GM19238 (cell line): ENCODE data around the gene KRT3.

Experiments used
- DNase-seq: peaks from one replicate; pipeline ENCODE4 v3.0.0; 2011; ENCODE audit warnings: low spot score; ENCODE audit not compliant: insufficient read length

Gene KRT3

DNA sequence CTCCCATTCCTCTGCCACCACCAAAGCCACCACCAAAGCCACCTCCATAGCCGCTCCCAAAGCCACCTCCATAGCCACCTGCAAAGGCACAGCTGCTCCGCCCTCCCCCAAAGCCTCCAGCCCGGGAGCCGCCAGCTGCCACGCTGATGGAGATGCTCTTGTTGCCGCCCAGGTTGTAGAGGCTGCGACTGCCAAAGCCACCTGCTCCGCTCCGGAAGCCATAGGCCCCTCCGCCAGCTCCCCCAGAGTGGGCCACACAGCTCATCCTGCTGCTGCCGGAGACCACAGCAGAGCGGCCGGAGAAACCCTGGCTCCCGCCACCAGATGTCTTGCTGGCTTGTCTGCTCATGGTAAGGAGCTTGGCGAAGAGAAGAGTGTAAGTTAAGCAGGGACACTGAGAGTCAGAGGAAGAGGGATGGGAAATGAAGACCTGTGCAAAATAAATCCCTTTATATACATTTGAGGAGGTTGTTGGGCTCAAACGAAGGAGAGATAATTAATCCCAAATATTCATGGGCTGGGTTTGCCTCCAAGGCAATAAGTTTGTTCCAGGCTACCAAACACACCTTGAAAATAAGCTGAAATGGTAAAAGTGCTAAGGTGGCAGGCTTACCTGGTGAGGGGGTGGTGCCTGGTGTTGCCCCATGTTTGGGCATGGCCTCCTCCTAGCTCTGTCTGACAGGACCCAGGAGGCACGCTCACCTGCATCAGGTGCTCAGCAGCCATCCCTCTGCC, at the start of gene KRT3:
KRT3 (minus strand) TSS at position 424 of the 735 bp plus-strand sequence; CDS start at position 349, 75 bp downstream.
- no peak for DNase-seq

DNA sequence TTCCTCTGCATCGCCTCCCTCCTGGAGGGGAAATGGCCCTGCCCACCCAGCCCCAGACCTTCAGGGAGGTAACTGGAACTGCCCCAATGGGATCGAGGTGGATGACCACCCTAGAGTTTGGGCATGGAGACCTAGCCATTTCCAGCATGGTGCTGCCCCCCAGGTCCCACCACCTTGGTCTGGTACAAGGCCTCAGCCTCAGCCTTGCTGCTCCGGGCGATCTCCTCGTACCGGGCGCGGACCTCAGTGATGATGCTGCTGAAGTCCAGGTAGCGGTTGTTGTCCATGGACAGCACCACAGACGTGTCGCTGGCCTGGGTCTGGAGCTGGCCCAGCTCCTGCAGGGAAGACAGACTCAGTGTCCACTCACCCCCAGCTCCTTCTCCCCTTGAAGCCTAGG, 48.5 kb upstream of the KRT3 start:
- no peak for DNase-seq

DNA sequence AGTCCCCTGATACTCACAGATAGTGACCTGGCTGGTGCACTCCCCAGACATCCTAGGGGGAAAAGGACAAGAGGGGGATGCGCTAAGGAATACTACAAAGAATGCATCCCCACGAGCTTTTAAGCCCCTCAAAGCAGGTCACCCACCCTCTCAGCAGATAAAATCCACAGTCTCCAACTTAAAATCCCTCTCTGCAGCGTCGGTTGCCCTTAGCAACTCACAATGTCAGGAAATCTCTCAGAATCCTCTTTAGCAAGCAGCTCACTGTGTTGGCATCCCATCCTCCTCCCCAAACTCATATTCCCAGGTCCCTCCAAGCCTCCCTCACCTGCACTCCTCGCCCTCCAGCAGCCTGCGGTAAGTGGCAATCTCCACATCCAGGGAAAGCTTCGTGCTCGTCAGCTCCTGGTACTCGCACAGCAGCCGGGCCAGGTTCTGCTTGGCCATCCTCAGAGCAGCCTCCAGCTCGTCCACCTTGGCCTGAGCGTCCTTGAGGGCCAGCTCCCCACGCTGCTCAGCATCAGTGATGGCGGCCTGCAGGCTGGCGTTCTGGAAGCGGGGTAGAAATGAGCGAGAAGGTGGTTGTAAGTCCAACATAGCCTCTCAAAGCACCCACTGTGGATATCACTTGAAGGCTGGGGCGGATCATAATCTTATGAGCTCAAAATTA, 43.7 kb upstream of the KRT3 start:
- DNase-seq: no peak

DNA sequence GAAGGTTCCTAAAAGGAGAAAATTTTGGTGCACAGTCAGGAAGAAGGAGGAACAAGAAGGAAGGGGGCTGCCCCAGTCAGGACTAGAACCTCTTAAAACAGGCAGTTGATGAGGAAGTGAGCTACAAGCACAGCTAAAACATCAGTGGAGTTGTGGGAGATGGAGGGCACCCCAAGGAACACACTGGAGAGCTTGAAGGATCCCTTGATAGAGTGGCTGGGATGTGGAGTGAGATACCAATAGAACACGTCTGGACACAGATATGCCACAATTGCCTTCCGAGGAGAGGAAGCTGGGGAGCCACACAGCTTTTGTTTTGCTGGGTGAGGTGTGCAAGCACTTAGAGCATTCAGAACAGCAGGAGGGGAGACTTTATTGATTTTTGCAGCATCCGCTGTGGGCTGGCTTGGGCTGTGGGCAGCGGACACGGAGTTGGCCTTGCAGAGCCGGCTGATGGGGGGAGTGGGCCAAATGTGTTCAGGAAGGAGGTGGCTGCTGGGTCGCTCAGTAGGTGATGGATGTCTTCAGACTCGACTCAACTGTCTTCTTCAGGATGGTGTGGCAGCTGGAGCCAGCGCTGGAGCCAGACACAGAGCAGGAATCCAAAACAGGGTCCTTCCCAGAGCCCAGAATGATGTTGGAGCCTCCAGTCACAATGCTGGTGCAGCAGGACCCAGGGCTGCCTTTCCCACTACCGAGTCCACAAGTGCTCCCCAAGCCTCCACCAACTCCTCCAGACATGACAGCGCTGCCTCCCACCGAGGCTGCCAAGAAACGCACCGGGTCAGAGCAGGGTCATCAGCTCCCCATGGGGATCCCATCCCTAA, 42.9 kb upstream of the KRT3 start:
- no peak for DNase-seq

DNA sequence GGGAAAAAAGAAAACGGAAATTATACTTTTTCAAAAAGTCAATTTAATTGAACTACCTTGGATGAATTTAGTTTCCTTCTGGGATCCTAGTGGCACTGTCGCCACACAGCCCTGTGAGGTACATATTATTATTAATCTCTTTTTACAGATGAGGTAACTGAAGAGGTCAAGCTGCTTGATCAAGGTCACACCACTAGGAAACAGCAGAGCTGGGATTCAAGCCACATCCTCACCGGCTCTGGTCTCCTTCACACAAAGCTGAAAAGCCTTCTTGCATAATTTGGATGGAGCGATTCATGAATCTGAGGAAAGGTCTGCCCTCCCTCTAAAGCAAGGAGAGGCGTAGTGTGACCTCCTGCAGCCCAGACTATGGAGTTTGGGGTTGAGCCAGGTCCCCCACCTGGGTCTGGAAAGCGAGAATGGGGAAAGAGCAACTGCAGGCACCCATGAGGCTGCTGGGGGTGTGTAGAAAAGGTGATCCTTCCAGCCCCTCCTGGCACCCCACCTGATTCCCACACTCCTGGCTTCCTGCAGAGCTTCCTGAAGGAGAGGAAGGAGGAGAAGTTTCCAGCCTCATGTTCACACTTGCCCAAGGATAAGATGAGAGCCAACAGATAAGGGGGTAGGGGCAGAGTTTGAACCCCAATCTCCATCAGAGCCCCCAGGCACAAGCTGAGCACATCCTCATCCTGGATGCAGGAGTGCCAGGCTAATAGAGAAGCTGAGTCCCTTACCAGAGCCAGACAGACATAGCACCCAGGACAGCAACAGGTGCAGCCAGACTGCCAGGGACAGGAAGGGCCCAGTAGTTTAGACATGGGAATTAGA, 42.1 kb upstream of the KRT3 start:
- DNase-seq: no peak

DNA sequence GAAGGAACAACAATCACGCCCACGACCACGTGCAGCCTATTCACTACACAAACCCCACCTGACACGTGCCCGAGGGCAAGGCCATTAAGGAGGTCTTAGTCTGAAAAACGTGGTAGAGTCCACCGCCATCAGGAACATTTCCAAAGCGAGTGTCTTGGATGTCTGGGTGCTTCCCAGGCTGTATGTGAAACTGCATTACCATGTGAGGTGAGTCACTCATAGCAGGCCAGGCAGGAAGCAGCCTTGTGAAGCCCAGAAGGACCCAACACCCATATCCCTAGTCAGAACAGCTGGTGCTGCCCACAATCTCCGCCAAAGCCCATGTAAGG, 41.5 kb upstream of the KRT3 start:
- DNase-seq: no peak

DNA sequence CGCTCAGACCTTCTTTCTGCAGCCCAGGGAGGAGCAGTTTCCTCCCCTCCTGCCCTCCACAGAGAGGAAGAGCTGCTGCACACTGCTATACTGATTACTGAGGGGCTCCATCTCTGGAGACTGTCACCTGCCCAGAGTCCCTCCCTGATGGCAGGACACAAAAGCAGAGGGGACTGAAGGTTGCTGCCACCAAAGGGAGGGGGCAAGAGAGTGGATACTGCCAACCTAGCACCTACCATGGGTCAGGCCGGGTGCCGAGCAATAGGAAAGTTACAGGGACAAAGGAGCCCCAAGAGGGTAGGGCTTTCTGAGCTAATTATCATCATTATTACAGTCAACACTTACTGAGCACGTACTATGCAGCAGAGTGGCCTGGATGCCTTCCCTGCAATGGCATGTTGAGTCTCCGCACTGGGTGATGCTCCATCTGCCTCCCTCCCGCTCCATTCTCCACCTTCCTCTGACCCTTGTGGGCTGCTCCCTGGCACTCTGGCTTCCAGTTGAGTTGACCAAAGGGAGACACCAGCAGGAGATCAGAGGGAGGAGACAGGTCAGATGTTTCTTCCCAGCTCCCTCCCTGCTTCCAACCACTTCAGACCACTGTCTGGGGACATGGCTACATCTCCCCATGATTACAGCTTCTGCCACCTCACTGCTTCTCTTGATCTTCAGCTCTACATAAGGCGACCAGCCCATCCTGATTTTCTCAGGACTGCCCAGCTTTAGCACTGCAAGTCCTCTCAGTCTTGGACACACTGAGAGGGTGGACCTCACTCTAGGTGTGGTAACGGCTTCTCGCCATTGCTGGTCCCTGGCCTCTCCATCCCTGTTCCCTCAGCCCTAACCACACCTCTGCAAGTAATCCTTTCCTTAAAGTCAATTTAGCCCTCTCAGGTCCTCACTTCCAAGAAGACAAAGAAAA, 40.8 kb upstream of the KRT3 start:
- DNase-seq: no peak

DNA sequence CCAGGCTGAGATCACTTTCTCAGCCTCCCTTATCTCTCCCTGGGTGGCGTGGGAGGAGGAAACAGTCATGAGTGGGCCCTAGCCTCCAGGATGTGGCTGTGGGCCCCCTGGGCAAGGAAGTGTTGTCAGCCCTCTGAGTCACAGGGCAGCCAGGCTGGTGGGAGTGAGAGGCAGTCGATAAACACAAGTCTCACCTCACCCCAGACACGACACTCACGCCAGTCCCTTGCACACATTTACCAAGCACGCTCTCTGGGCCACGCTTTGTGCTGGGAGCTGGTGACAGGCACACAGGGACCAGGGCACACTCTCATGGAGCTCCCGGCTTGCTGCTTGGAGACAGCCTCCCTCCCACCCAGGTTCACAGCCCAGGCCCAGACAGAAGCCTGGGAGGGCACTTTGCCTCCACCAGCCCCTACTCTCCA, 40.1 kb upstream of the KRT3 start:
- DNase-seq: no peak

DNA sequence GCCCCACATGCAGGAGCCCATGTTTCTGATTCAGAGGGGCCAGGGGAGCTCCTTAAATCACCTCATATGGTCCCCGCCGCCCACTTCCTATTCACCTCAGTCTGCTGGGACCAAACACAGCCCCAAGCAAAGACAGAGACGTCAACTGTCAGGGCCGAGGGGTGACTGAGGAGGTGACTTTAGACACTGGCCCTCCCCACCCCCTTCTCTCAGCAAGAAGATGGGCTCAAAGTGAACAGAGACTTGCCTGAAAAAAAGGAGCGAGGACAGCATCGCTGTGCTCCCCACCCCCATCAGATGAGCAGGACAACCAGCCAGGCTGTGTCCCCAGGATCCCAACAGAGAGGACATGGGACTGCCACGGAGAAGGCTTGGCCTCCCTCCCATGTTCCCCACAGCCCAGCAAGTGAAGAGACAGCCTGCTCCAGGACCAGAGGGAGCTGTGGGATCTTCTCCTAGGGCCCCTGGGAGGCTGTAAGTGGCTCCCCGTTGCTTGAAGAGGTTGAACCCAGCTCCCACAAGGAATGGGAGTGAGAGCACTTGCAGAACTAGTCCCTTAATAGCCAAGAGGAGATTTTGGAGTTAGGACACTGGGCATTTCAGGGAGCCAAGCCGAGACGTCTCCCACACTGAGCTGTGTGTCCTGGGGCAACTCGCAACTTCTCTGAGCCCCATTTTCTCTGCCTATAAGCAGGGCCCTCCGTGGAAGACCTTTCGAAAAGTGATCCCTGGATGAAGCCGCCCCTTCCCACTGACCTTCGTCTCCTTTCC, 39.5 kb upstream of the KRT3 start:
- no peak for DNase-seq

DNA sequence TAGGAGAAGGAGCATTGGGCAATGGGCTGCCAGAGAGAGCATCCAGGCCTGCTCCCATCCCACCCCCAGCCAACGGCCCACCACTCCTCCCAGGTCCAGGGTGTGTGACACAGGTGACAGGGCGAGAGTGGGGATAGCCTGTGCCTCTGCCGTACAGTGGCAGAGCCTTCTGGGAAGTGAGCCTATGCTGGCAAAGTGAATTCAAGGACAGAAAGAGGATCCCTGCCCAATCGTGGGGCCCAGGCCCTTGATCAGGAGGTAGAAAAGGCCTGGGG, 38.7 kb upstream of the KRT3 start:
- DNase-seq: no peak

DNA sequence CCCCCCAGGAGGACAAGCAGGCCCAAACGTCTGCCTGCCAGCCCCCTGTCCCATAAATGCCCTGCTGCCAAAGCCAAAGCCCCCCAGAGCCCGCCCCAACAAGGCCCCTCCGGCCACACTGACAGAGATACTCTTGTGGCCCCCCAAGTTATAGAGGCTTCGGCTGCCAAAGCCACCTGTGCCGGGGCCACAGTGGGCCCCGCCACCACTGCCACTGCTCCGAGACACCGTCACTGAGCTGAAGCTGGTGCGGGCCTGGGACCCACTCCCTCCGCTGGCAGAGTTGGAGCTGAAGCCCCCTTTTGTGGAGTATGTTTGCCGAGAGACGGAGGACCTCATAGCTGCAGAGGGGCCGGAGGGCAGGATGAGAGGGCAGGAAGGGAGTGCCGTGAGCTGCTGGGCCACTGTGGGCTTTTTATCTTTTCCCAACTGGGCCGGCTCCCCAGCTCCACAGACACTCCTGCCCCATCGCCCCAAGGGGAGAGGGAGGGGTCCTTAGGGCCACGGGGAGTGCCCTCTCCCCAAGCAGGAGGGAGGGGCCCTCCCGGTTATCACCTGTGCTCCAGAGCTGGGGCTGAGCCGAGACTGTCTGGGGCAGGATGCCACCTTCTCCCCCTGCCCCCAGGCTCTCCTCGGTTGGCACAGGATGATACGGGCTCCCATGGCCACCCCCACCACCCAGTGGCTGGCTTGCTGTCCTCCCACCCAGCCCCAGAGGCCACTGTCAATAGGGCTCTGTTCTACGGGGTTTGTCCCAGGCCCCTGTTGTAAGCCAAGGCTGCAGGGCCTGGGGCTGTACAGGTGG, 38.2 kb upstream of the KRT3 start, which contains the start of gene KRT79:
KRT79 (minus strand) TSS at position 390 of the 805 bp plus-strand sequence; CDS start at position 339, 51 bp downstream.
- DNase-seq: no peak

DNA sequence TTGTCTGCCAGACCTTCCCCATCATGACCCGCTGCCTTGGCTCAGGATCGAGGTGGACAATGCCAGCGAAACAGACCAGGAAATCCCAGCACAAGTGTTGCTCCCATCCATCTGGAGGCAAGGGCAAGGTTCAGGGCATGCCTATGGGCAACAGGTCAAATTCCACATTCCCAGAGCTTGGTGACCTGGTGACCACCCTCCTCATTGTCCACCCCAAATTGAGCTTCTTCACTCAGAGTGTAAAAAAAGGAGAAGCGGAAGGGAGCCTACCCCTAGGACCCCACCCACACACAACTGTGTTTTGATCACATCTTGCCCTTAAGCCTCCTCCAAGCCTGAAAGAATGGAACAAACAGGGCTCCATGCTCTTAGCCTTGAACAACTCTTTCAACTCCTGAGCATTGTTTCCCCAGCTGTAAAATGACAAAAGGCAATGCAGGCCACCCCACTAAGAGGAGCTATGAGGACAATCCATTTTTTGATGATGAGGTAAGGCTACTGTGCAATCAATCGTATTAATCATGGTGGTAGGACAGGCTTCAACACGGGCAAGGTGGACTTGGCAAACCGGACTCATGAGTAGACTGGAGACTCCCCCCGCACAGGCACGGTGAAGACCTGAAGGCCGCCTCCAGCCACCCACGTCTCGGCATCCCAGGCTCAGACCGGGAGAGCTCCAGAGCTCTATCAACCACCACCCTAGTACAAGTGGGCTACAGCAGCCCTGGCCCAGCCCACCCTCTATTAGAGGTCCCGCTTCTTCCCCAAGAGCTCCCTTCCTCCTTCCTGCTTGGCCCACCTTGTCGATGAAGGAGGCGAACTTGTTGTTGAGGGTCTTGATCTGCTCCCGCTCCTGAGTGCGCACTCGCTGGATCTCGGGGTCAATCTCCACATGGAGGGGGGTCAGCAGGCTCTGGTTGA, 37.3 kb upstream of the KRT3 start:
- DNase-seq: no peak

DNA sequence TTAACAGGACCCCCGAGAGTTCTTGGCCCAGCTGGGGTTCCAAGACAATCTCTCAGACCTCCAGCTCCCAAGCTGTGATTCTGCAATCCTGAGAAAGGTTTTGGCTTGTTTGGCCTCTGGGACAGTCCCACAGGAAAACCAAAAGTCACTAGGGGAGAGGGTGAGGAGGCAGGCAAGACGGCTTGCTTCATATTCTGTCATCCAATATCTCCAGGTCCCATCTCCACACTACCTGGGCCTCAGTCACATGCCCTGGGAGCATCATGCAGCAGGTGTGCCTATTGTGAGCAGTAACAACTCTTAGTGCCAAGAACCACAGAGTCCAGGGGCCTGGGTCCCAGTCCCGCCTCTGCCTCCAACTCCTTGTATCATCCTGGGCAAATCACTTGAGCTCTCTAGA, 36.5 kb upstream of the KRT3 start:
- DNase-seq: no peak

DNA sequence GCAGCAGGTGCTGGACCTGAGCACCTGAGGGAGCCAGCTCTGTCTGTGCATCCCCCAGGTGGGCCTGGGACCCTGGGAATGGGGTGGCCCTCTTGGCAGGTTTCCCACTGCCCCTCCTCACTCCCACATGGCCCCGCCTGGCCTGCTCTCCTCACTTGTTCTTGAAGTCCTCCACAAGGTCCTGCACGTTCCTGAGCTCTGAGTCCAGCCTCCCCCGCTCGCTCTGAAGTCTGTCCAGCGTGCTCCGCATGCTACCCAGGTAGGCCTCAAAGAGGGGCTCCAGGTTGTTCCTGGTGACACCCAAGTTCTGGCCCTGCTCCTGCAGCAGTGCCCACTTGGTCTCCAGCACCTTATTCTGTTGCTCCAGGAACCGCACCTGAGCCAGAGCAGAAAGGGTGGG, 35.3 kb upstream of the KRT3 start:
- DNase-seq: no peak

DNA sequence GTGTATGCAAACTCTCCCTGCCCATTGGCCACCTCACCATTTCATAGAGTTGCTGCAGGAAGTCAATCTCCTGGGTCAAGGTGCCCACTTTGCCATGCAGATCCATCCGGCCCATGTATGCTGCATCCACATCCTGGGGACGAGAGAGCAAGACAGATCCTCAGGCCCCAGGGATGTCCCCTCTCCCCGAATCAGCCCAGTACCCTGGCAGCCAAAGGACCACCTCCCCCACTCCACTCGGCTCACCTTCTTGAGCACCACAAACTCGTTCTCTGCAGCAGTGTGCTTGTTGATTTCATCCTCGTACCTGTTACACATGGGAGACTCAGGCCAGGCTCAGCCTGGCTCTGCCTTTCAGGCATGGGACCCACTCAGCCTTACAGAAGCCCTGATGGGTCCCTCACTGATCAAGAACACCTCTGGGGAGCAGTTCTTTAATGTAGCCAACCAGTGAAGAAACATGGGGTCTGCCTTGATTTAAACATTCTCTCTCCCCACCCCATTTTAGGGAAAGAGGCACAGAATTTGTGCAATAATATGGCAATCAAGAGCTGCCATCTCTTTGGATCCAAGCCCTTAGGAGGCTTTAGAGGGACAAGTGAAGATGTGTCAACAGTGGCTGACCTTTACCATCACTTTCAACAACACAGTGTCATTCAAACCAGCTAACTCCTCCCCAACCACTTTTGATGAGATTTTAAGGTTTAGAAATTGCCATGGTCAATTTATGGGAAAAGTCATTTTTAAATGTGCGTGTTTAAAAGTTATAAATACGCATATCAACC, 34.3 kb upstream of the KRT3 start:
- no peak for DNase-seq

DNA sequence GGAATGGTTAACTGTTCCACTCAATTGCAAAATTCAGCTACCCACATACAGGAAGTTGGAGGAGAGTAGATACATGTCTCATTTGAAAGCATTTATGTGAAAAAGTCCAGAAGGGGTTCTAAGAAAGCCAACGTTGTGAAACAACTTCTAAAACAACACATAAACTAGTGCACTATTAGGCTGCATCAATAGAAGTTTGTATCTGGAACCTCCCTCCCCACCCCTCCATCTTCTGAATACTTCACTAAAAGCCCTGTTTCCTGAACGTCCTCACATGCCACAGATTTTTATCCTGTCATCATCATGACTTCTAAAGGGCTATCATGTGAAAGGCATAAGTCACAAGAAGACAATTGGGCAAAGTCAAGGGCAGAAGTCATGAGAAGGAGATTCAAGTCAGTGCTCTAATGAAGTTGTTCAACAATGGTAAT, 32.7 kb upstream of the KRT3 start:
- DNase-seq: no peak

DNA sequence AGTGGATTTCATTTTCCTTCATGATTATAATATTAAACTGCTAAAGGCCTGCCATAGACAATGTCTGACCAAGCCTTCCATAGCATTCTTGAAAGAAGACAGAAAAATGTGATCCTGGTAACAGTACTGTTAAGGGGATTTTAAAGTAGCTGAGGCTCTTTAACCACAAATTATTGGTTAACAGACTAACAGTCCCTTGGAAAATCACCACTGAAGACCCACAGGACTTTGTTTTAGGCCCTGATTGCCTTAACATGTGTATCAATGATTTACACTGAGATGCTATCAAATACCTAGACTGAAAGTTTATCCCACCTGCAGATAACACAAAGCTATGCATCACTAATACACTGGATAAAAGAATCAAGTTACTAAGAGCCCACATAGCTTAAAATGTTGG, 32.2 kb upstream of the KRT3 start:
- DNase-seq: no peak
